Ishikawa (cell line): ENCODE results near the gene FEV.

Experiments
- CEBPB ChIP-seq: IDR thresholded peaks from 2 replicates; pipeline ENCODE4 v1.6.1; 2012
- CREB1 ChIP-seq: IDR thresholded peaks from 2 replicates; pipeline ENCODE4 v1.6.1; 2012; ENCODE audit warnings: low read depth
- EP300 ChIP-seq: IDR thresholded peaks from 2 replicates; pipeline ENCODE4 v1.6.1; 2012; ENCODE audit warnings: borderline replicate concordance
- FOXM1 ChIP-seq: IDR thresholded peaks from 2 replicates; pipeline ENCODE4 v1.6.1; 2012; ENCODE audit warnings: low read depth, borderline replicate concordance
- MAX ChIP-seq: IDR thresholded peaks from 2 replicates; pipeline ENCODE4 v1.6.1; 2012
- NFIC ChIP-seq: IDR thresholded peaks from 2 replicates; pipeline ENCODE4 v1.6.1; 2012
- REST ChIP-seq: IDR thresholded peaks from 2 replicates; pipeline ENCODE4 v1.6.1; 2012; ENCODE audit warnings: low read depth, mild to moderate bottlenecking
- TAF1 ChIP-seq: IDR thresholded peaks from 2 replicates; pipeline ENCODE4 v1.6.1; 2012; ENCODE audit warnings: low read depth, mild to moderate bottlenecking
- TCF12 ChIP-seq: IDR thresholded peaks from 2 replicates; pipeline ENCODE4 v1.6.1; 2012; ENCODE audit warnings: low read depth
- USF1 ChIP-seq: IDR thresholded peaks from 2 replicates; pipeline ENCODE4 v1.6.1; 2012
- ZBTB7A ChIP-seq: IDR thresholded peaks from 2 replicates; pipeline ENCODE4 v1.6.1; 2012; ENCODE audit warnings: low read depth

The FEV gene

GRCh38 chr2:218946621-218947020, 38.4 kb downstream of the FEV start:
- TF ChIP-seq ZBTB7A (no peak), USF1 (no peak), EP300 (no peak), CEBPB (no peak), TCF12 (no peak), CREB1 (no peak), MAX (no peak), FOXM1 (no peak), TAF1 (no peak), NFIC (no peak), REST (no peak)

GRCh38 chr2:218944759-218945404, 40.1 kb downstream of the FEV start:
- TF ChIP-seq TAF1 = no peak
- no peak for TF ChIP-seq ZBTB7A
